GM12878 (cell line): ENCODE data around the gene ANTKMT. TPM values are rescaled to one million over a fixed set of nuclear protein-coding genes. Genes with fewer than 3 reads are reported as not detected.
A peak's percentile ranks its signal among the peaks of the same experiment; 100 is the strongest.
"Not testable (repeated sequence)": the region's sequence is repeated elsewhere in the genome, so short reads cannot be mapped to it uniquely, and the experiment has no call there.

ENCODE experiments used
- ATAC-seq: fragments of 200-7000 bp; cut with Tn5 transposase; 3 replicates; pipeline ENCODE4 v1.9.1; 2020; ENCODE audit warnings: mild to moderate bottlenecking, moderate library complexity
- BruUV-seq: library from RNA; stranded (reverse); fragments of 400-500 nt; replicated peaks from 2 replicates; lab custom pipeline; 2021; lab: Mats Ljungman, UMichigan
- CTCF ChIA-PET: fragments of 300-600 bp; sonication (Branson Sonifier 250); formaldehyde crosslinking; extraction: SDS; loops from one replicate; lab custom pipeline; 2021; ENCODE audit warnings: inconsistent platforms; lab: Yijun Ruan, JAX
- POLR2A ChIA-PET: fragments of 350-600 bp; formaldehyde crosslinking; extraction: SDS; loops from one replicate; lab custom pipeline; 2021; ENCODE audit warnings: inconsistent platforms; lab: Charles Lee
- RAD21 ChIA-PET: fragments of 300-600 bp; sonication (Branson Sonifier 250); formaldehyde crosslinking; loops from one replicate; lab custom pipeline; 2023; ENCODE audit warnings: antibody characterized with exemption; ENCODE audit not compliant: unreplicated experiment; lab: Charles Lee
- SMC1A ChIA-PET: fragments of 300-600 bp; sonication (Branson Sonifier 250); formaldehyde crosslinking; loops from one replicate; lab custom pipeline; 2023; ENCODE audit not compliant: unreplicated experiment, uncharacterized antibody; lab: Charles Lee
- DNase-seq: peaks from one replicate; pipeline ENCODE4 v3.0.0-alpha.2; 2011; ENCODE audit warnings: low read depth, low spot score
- FAIRE-seq: peaks from 3 replicates; lab custom pipeline; 2011; peaks lifted over from hg19 to GRCh38; lab: Jason Lieb, UNC
- H2AFZ ChIP-seq: 2 replicates; pipeline ENCODE4 v1.6.0; 2011; ENCODE audit warnings: low read depth, low read length, control low read depth; ENCODE audit not compliant: control insufficient read depth
- H3K27ac ChIP-seq: 2 replicates; pipeline ENCODE4 v1.5.1; 2011; ENCODE audit warnings: control low read depth; ENCODE audit not compliant: control insufficient read depth, insufficient read depth
- H3K27me3 ChIP-seq, 2 experiments: replicated peaks in 1 of 2; 2 replicates each; pipeline versions ENCODE4 v1.6.0 to v1.6.1; 2011; ENCODE audit warnings: low read length in 1 of 2; ENCODE audit not compliant: control insufficient read depth in 2 of 2, insufficient read depth in 2 of 2
- H3K36me3 ChIP-seq, 2 experiments: 2 replicates each; pipeline ENCODE4 v1.5.1; 2011; ENCODE audit warnings: low read length in 1 of 2; ENCODE audit not compliant: control insufficient read depth in 2 of 2, insufficient read depth in 2 of 2
- H3K4me1 ChIP-seq: 2 replicates; pipeline ENCODE4 v1.6.1; 2011; ENCODE audit warnings: mild to moderate bottlenecking, low read length, moderate library complexity, mixed read lengths; ENCODE audit not compliant: control insufficient read depth, insufficient read depth
- H3K4me2 ChIP-seq: 2 replicates; pipeline ENCODE4 v1.6.0; 2011; ENCODE audit warnings: control low read depth; ENCODE audit not compliant: control insufficient read depth, insufficient read depth
- H3K4me3 ChIP-seq: fragments of 200-600 bp; sonication (generic); 2 replicates; pipeline ENCODE4 v1.5.1; 2016
- H3K79me2 ChIP-seq: 2 replicates; pipeline ENCODE4 v1.6.0; 2011; ENCODE audit warnings: low read length; ENCODE audit not compliant: control insufficient read depth, insufficient read depth
- H3K9ac ChIP-seq: 2 replicates; pipeline ENCODE4 v1.8.0; 2011; ENCODE audit warnings: low read length, control low read depth, mixed read lengths; ENCODE audit not compliant: control insufficient read depth, insufficient read depth
- H3K9me3 ChIP-seq: replicated peaks from 3 replicates; pipeline ENCODE4 v1.5.1; 2011; ENCODE audit warnings: mild to moderate bottlenecking, low read length; ENCODE audit not compliant: control insufficient read depth, insufficient read depth
- H4K20me1 ChIP-seq: 2 replicates; pipeline ENCODE4 v1.6.0; 2011; ENCODE audit not compliant: control insufficient read depth, insufficient read depth
- WGBS: methylation state at CpG from one replicate; pipeline ENCODE4 v1.1.6; 2016; ENCODE audit warnings: low lambda C conversion rate; ENCODE audit not compliant: insufficient replicate concordance, insufficient coverage; ENCODE audit errors: missing lambda C conversion rate; 5-methylcytosine and 5-hydroxymethylcytosine counted together
- in situ Hi-C: fragments of 300-500 bp; cut with MboI; formaldehyde crosslinking; loops from 9 replicates; pipeline ENCODE4 v1.14.3; 2018; ENCODE audit warnings: mixed read lengths
- intact Hi-C: fragments of 100-400 bp; cut with micrococcal nuclease; formaldehyde crosslinking; loops from one replicate; pipeline ENCODE4 v1.14.2; 2022; ENCODE audit not compliant: unreplicated experiment
- polyA plus RNA-seq, 11 experiments: library from polyadenylated mRNA; depleted of rRNA in 4 of 11; unstranded in 6 of 11; stranded (reverse) in 5 of 11; fragments of >200 nt; fragmentation: Nextera tagmentation in 4 of 11; fragmentation: Illumina TruSeq in 1 of 11; extraction: Ambion mirVana in 4 of 11; extraction: Trizol in 1 of 11; gene quantifications; 1 replicate in 1 of 11; 2 replicates in 10 of 11; pipeline versions ENCODE4 v1.2.1 to v1.2.3, GENCODE V29; 2011 to 2016; ENCODE audit warnings: inconsistent platforms in 2 of 11, missing spikeins in 2 of 11, low read depth in 1 of 11
- total RNA-seq, 4 experiments: library from RNA; depleted of rRNA in 3 of 4; stranded (reverse); fragments of >200 nt in 3 of 4; fragmentation: Illumina TruSeq in 1 of 4; extraction: Trizol in 1 of 4; gene quantifications; 2 replicates each; pipeline versions ENCODE4 v1.2.1 to v1.2.3, GENCODE V29; 2013 to 2021
- TF ChIP-seq, protein P1 (sequence below): fragments of 450-650 bp; IDR thresholded peaks from 2 replicates; pipeline ENCODE4 v1.6.1; 2017; ENCODE audit warnings: mild to moderate bottlenecking
- TF ChIP-seq, protein P2 (sequence below), 3 experiments: IDR thresholded peaks in 2 of 3; conservative IDR thresholded peaks in 1 of 3; 2 replicates each; pipeline ENCODE4 v1.5.1; 2011; ENCODE audit warnings: low read depth in 3 of 3, low read length in 3 of 3, mild to moderate bottlenecking in 3 of 3, control low read depth in 2 of 3, moderate library complexity in 2 of 3, inconsistent platforms in 1 of 3, mixed read lengths in 1 of 3; ENCODE audit not compliant: control insufficient read depth in 2 of 3, insufficient read depth in 1 of 3; ENCODE audit errors: extremely low read depth in 1 of 3

The ANTKMT gene
- total and polyA plus RNA-seq, 10 of the 15 experiments (the other 5 are each of a cell fraction or from before 2014, with no cell fraction given) = 0.58 to 60.5 (median 25.8) TPM

DNA sequence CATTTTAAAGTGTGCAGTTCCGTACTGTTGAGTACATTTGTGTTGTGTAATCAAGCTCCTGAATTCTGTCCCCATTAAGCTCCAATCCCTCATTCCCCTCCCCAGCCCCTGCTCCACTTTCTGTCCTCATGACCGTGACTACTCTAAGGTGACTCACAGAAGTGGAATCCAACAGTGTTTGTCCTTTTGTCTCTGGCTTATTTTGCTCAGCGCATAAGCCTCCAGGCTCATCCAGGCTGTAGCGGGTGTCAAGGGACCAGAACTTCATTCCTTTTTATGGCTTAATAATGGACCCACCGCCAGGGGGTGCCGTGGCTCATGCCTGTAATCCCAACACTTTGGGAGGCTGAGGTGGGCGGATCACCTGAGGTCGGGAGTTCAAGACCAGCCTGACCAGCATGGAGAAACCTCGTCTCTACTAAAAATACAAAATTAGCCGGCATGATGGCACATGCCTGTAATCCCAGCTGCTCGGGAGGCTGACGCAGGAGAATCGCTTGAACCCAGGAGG, 8.2 kb upstream of the ANTKMT start:
- DNase-seq, H3K27ac ChIP-seq, H3K4me1 ChIP-seq, H4K20me1 ChIP-seq, H3K79me2 ChIP-seq, H3K9me3 ChIP-seq, BruUV-seq, H2AFZ ChIP-seq: not testable (repeated sequence)
- SMC1A ChIA-PET = interaction anchor here (0.7 to 2.1 kb wide), 7 partner anchors 8 to 391 kb away, joined by 3 to 12 read pairs (median 3); partner anchors contain the start of genes ANTKMT, CCDC78, CHTF18 and RPUSD1
- TF ChIP-seq, protein P1, sequence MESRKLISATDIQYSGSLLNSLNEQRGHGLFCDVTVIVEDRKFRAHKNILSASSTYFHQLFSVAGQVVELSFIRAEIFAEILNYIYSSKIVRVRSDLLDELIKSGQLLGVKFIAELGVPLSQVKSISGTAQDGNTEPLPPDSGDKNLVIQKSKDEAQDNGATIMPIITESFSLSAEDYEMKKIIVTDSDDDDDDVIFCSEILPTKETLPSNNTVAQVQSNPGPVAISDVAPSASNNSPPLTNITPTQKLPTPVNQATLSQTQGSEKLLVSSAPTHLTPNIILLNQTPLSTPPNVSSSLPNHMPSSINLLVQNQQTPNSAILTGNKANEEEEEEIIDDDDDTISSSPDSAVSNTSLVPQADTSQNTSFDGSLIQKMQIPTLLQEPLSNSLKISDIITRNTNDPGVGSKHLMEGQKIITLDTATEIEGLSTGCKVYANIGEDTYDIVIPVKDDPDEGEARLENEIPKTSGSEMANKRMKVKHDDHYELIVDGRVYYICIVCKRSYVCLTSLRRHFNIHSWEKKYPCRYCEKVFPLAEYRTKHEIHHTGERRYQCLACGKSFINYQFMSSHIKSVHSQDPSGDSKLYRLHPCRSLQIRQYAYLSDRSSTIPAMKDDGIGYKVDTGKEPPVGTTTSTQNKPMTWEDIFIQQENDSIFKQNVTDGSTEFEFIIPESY = 0 out of 2 replicates have a peak, but pooled peaks have one; percentile 75
- TF ChIP-seq, protein P2, sequence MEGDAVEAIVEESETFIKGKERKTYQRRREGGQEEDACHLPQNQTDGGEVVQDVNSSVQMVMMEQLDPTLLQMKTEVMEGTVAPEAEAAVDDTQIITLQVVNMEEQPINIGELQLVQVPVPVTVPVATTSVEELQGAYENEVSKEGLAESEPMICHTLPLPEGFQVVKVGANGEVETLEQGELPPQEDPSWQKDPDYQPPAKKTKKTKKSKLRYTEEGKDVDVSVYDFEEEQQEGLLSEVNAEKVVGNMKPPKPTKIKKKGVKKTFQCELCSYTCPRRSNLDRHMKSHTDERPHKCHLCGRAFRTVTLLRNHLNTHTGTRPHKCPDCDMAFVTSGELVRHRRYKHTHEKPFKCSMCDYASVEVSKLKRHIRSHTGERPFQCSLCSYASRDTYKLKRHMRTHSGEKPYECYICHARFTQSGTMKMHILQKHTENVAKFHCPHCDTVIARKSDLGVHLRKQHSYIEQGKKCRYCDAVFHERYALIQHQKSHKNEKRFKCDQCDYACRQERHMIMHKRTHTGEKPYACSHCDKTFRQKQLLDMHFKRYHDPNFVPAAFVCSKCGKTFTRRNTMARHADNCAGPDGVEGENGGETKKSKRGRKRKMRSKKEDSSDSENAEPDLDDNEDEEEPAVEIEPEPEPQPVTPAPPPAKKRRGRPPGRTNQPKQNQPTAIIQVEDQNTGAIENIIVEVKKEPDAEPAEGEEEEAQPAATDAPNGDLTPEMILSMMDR (IDR thresholded peaks at IDR 0.05 in 2 of 3, conservative IDR thresholded peaks at IDR 0.05 in 1 of 3; ENCODE audit: control insufficient read depth in 2 of 3, extremely low read depth in 1 of 3, insufficient read depth in 1 of 3, low read depth in 3 of 3, low read length in 3 of 3) = peak; percentile 21 to 28 (median 23); a peak in 4 of 6 replicates
- TF ChIP-seq, all 136 proteins: peak for 2; not testable (repeated sequence) for 134
- H3K4me2 ChIP-seq, H3K9ac ChIP-seq, POLR2A ChIA-PET, FAIRE-seq, H3K36me3 ChIP-seq, H3K4me3 ChIP-seq, intact Hi-C loops, H3K27me3 ChIP-seq, ATAC-seq: not testable (repeated sequence)
- WGBS = 48% methylated on average over 13 of the region's 13 CpGs
- ChIA-PET CTCF (interaction anchor here (0.5 to 2.2 kb wide), 17 partner anchors 12 to 390 kb away, joined by 3 to 32 read pairs (median 4); partner anchors contain the start of genes CCDC78, CHTF18, CIAO3 and HAGHL), RAD21 (interaction anchor here (0.7 to 1.5 kb wide), 4 partner anchors 12 to 328 kb away, joined by 3 to 10 read pairs (median 5); partner anchors contain the start of genes CHTF18 and RPUSD1)
- in situ Hi-C loops = loop anchor here (5.0 kb wide), 1 partner anchor 75 kb away; the partner anchor contains the start of genes CHTF18 and RPUSD1
